GM10266 (cell line): ENCODE measurements around the gene TOM1.
"Not testable (repeated sequence)": the region's sequence is repeated elsewhere in the genome, so short reads cannot be mapped to it uniquely, and the experiment has no call there.

Source experiments
- DNase-seq: peaks from one replicate; pipeline ENCODE4 v3.0.0; 2012; ENCODE audit errors: extremely low spot score
- TF ChIP-seq, protein P1 (sequence below): IDR thresholded peaks from 2 replicates; pipeline ENCODE4 v1.5.1; 2012; ENCODE audit warnings: mild to moderate bottlenecking, low read depth; ENCODE audit not compliant: control insufficient read depth, insufficient read depth; ENCODE audit errors: missing control alignments

Gene TOM1

DNA sequence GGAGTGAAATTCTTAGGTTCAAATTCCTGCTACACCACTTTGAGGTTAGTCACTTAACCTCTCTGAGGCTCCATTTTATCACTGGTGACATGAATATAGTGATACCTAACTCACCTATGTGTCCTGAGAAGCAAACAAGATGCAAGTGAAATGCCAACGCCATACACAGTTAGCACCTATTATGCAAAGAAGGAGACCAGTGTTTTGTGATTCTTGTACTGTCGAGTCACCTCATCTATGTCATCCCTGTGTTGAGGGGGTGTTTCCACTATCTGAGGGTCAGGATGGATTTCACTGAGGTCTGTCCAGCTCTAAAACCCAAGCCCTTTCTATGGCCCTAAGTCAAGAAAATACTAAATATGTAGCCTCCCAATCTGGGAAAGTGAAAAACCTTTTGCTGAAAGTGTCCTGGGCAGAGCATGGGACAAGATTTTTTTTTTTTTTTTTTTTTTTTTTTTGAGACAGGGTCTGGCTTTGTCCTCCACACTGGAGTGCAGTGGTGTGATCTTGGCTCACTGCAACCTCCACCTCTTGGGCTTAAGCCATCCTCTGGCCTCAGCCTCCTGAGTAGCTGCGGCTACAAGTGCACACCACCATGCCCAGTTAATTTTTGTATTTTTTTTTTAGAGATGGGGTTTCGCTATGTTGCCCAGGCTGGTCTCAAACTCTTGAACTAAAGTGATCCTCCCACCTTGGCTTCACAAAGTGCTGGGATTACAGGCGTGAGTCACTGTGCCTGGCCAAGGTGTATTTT lies 95.3 kb downstream of the TOM1 start:
- TF ChIP-seq, protein P1, sequence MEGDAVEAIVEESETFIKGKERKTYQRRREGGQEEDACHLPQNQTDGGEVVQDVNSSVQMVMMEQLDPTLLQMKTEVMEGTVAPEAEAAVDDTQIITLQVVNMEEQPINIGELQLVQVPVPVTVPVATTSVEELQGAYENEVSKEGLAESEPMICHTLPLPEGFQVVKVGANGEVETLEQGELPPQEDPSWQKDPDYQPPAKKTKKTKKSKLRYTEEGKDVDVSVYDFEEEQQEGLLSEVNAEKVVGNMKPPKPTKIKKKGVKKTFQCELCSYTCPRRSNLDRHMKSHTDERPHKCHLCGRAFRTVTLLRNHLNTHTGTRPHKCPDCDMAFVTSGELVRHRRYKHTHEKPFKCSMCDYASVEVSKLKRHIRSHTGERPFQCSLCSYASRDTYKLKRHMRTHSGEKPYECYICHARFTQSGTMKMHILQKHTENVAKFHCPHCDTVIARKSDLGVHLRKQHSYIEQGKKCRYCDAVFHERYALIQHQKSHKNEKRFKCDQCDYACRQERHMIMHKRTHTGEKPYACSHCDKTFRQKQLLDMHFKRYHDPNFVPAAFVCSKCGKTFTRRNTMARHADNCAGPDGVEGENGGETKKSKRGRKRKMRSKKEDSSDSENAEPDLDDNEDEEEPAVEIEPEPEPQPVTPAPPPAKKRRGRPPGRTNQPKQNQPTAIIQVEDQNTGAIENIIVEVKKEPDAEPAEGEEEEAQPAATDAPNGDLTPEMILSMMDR: no peak
- no peak for DNase-seq

DNA sequence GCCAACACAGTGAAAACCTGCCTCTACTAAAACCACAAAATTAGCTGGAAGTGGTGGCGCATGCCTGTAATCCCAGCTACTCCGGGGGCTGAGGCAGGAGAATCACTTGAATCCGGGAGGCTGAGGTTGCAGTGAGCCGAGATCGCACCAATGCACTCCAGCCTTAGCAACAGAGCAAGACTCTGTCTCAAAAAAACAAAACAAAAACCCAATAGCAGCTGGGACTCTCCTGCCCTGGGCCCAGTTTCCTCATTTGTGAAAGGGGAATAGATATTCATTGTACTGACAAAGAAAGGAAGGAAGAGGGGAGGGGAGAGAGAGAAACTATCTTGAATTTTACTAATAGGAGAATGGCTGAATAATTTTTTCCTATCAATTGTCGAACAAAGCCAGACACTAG lies 96.9 kb downstream of the TOM1 start:
- DNase-seq: not testable (repeated sequence)

DNA sequence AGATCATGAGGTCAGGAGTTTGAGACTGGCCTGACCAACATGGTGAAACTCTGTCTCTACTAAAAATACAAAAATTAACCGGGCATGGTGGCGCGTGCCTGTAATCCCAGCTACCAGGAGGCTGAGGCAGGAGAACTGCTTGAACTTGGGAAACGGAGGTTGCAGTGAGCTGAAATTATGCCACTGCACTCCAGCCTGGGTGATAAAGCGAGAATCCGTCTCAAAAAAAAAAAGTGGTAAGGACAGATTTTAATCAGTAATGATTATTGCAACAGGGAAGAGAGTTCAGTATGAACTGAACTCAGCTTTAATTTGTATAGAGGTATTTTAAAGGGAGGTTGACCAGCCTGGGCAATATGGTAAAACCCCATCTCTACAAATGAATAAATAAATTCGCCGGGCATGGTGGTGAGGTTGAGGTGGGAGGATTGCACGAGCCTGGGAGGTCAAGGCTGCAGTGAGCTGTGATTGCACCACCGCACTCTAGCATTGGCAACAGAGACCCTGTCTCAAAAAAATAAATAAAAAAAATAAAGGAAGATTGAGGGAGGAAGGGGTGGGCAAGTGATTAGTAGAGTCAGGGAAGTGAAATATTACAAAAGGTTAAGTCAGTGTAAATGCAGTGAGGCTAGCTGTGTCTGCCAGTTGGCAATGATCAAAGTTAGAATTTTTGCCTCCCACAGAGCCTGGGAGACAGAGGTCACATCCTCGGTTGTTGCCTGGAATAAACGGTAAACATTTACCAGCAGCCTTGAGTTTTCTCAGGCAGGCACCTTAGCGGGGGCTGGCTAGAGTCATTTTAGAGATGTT lies 97.6 kb downstream of the TOM1 start:
- no peak for DNase-seq
- TF ChIP-seq, protein P1: no peak
